ENCODE data around the gene MEX3B. TPM values are rescaled to one million over a fixed set of nuclear protein-coding genes. Genes with fewer than 3 reads are reported as not detected.
"Not testable (repeated sequence)": the region's sequence is repeated elsewhere in the genome, so short reads cannot be mapped to it uniquely, and the experiment has no call there.

Gene MEX3B
- total and polyA plus RNA-seq, 7 donors = 0.57 to 1.8 (median 1.2) TPM

- WGBS, 3 donors = 78 to 92% (median 92%) methylated on average over 7 of the region's 7 CpGs
- H3K27me3 ChIP-seq (ENCODE audit: insufficient read depth in 3 of 3, low read length in 2 of 3) = peaks cover 0 to 4% (median 0%) of the 10 kb centered on the region in 3 donors
- no peak for DNase-seq
- H3K9me3 ChIP-seq = no peaks in the 10 kb centered on the region
- TF ChIP-seq CTCF (IDR thresholded peaks at IDR 0.05) = no peak
- ATAC-seq = no peak
- H3K27ac ChIP-seq = no peak overlapping the region
- H3K4me3 ChIP-seq = no peak overlapping the region
- H3K4me1 ChIP-seq = no peaks in the 10 kb centered on the region
- no peaks in the 10 kb centered on the region for H3K36me3 ChIP-seq (ENCODE audit: insufficient read depth in 1 of 2, low read depth in 1 of 2)
- intact Hi-C loops (cut with DNase I) = no loop called here
Measured at GRCh38 chr15:82012908-82013307, 32.9 kb downstream of the MEX3B start.

- Histone ChIP-seq H3K4me3 (no peak overlapping the region), H3K9me3 (peaks cover 5% of the 10 kb centered on the region), H3K27ac (no peak overlapping the region), H3K4me1 (no peaks in the 10 kb centered on the region), H3K36me3 (ENCODE audit: insufficient read depth in 1 of 2, low read depth in 1 of 2) (no peaks in the 10 kb centered on the region), H3K27me3 (ENCODE audit: insufficient read depth in 3 of 3, low read length in 2 of 3) (no peaks in the 10 kb centered on the region)
- intact Hi-C loops (cut with DNase I) = no loop called here
- TF ChIP-seq CTCF (IDR thresholded peaks at IDR 0.05) = no peak
- DNase-seq (no peak), ATAC-seq (no peak)
- WGBS, 3 donors = 87 to 97% (median 96%) methylated on average over 1 of the region's 1 CpG
Measured at GRCh38 chr15:82005239-82005638, 40.6 kb downstream of the MEX3B start.

GRCh38 chr15:82003916-82004315 lies 41.9 kb downstream of the MEX3B start:
- ATAC-seq (no peak), DNase-seq (no peak)
- Histone ChIP-seq H3K27ac (no peak overlapping the region), H3K36me3 (ENCODE audit: insufficient read depth in 1 of 2, low read depth in 1 of 2) (no peaks in the 10 kb centered on the region), H3K4me3 (no peak overlapping the region), H3K27me3 (ENCODE audit: insufficient read depth in 3 of 3, low read length in 2 of 3) (no peaks in the 10 kb centered on the region), H3K9me3 (peaks cover 5% of the 10 kb centered on the region), H3K4me1 (no peaks in the 10 kb centered on the region)
- 59 to 67% (median 61%) methylated on average over 3 of the region's 3 CpGs for WGBS, 3 donors
- intact Hi-C loops (cut with DNase I) = no loop called here
- TF ChIP-seq CTCF (IDR thresholded peaks at IDR 0.05) = no peak

GRCh38 chr15:81995081-81995480 lies 50.7 kb downstream of the MEX3B start:
- DNase-seq; H3K4me3 ChIP-seq; H3K27ac ChIP-seq; H3K27me3 ChIP-seq (ENCODE audit: insufficient read depth in 3 of 3, low read length in 2 of 3); H3K4me1 ChIP-seq; ATAC-seq; H3K9me3 ChIP-seq; H3K36me3 ChIP-seq (ENCODE audit: insufficient read depth in 1 of 2, low read depth in 1 of 2); intact Hi-C loops (cut with DNase I): not testable (repeated sequence)
- 78 to 90% (median 89%) methylated on average over 13 to 22 of the region's 22 CpGs for WGBS, 3 donors

- Histone ChIP-seq H3K4me1 (no peaks in the 10 kb centered on the region), H3K27me3 (ENCODE audit: insufficient read depth in 3 of 3, low read length in 2 of 3) (no peaks in the 10 kb centered on the region), H3K9me3 (no peaks in the 10 kb centered on the region), H3K27ac (no peak overlapping the region), H3K36me3 (ENCODE audit: insufficient read depth in 1 of 2, low read depth in 1 of 2) (no peaks in the 10 kb centered on the region), H3K4me3 (no peak overlapping the region)
- no peak for TF ChIP-seq CTCF (IDR thresholded peaks at IDR 0.05)
- intact Hi-C loops (cut with DNase I) = no loop called here
- DNase-seq (no peak), ATAC-seq (no peak)
- 91 to 97% (median 97%) methylated on average over 1 of the region's 1 CpG for WGBS, 3 donors
Measured at GRCh38 chr15:81992523-81992922, 53.3 kb downstream of the MEX3B start.

Other genes starting within 250 kb of the MEX3B start
- gene EFL1, start 216.7 kb upstream of the MEX3B start, total RNA-seq = 10 to 100 TPM; 11.5 to 19.7 (median 13.8) TPM
- 10 to 100 TPM in 2 of 3 donors, 1 to 10 TPM in 1; 9.2 to 13.4 (median 10.5) TPM for gene EFL1, start 216.7 kb upstream of the MEX3B start, polyA plus RNA-seq
- gene SAXO2, start 216.8 kb upstream of the MEX3B start, total RNA-seq = 1 to 10 TPM in 3 of 4 donors, not detected in 1; 1.6 to 4.2 (median 1.9) TPM
- gene SAXO2, start 216.8 kb upstream of the MEX3B start, polyA plus RNA-seq = 1 to 10 TPM in 1 of 3 donors, under 1 TPM in 2; 0.40 to 4.3 (median 0.80) TPM

All from psoas muscle (tissue), 8 donors.